Measurements from ENCODE around the gene FCER2. TPM values are rescaled to one million over a fixed set of nuclear protein-coding genes. Genes with fewer than 3 reads are reported as not detected.

FCER2 gene
- total RNA-seq, 1 experiment from 2014 or later: not detected

DNA sequence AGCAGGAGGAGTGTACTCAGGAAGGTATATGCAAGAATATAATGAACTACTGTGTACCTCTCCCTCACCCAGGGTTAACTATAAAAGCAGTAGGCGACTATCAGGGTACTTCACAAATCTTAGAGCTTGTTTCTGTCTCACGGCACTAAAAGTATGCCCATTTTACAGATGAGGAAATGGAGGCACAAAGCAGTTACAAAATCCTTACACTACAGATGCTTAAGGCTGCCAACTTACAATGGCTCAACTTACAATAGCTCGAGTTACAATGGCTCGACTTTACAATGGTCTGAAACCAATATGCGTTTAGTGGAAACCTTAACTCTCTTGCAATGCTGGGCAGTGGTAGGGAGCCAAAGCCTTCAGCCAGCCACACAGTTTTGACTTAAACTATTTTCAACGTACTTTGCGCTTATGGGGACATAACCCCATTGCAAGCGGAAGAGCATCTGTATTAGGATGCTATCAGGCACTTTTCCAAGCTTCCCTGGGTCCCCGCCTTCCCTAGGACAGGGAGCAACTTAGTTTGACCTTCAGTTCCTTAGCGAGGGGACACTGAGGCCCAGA, 4.1 kb downstream of the FCER2 start:
- Histone ChIP-seq H3K4me3 (ENCODE audit: low read depth, low read length, poor library complexity, severe bottlenecking) (no peak overlapping the region), H3K27ac (ENCODE audit: low read depth, low read length, poor library complexity, severe bottlenecking) (no peak overlapping the region), H3K36me3 (ENCODE audit: insufficient read depth, low read length, poor library complexity, severe bottlenecking) (no peaks in the 10 kb centered on the region), H3K27me3 (replicated peaks; ENCODE audit: insufficient read depth, low read depth, low read length, poor library complexity) (peaks cover 9% of the 10 kb centered on the region), H3K9me3 (ENCODE audit: low read depth, low read length, poor library complexity, severe bottlenecking) (no peaks in the 10 kb centered on the region), H3K4me1 (ENCODE audit: insufficient read depth, low read length, poor library complexity, severe bottlenecking) (no peaks in the 10 kb centered on the region)
- TF ChIP-seq, protein P1, sequence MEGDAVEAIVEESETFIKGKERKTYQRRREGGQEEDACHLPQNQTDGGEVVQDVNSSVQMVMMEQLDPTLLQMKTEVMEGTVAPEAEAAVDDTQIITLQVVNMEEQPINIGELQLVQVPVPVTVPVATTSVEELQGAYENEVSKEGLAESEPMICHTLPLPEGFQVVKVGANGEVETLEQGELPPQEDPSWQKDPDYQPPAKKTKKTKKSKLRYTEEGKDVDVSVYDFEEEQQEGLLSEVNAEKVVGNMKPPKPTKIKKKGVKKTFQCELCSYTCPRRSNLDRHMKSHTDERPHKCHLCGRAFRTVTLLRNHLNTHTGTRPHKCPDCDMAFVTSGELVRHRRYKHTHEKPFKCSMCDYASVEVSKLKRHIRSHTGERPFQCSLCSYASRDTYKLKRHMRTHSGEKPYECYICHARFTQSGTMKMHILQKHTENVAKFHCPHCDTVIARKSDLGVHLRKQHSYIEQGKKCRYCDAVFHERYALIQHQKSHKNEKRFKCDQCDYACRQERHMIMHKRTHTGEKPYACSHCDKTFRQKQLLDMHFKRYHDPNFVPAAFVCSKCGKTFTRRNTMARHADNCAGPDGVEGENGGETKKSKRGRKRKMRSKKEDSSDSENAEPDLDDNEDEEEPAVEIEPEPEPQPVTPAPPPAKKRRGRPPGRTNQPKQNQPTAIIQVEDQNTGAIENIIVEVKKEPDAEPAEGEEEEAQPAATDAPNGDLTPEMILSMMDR (conservative IDR thresholded peaks at IDR 0.05; ENCODE audit: low read depth, low read length): no peak
- no peak for TF ChIP-seq EZH2 (IDR thresholded peaks at IDR 0.05; ENCODE audit: borderline replicate concordance, low read depth, low read length, poor library complexity, severe bottlenecking)
- BruUV-seq (replicated peaks): no TSS peak
- no peak for DNase-seq (ENCODE audit: low spot score)
- CTCF ChIA-PET: interaction anchor here (3.1 kb wide), 1 partner anchor 17 kb away, joined by 10 read pairs; the partner anchor contains the start of gene TRAPPC5
- POLR2A ChIA-PET (ENCODE audit: low non-redundant PET): no interaction called here
- intact Hi-C loops (cut with micrococcal nuclease; ENCODE audit: unreplicated experiment): no loop called here

DNA sequence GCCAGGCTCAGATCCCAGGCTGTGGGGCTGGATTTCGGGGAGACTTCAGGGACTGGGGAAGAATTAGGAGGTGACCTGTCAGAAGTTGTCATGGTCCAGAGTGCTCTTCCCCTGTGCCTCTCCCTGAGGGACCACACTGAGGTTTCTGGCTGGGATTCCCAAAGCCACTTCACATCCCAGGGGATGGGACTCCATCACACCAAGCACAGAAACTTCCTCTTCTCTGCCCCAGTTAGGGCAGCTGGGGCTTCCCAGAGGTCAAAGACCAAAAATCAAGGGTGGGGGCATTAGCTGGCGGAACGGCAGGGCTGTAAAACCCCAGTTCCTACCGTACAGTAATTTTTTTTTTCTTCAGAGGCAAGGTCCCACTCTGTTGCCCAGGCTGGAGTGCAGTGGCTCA, 7.4 kb downstream of the FCER2 start:
- H3K4me3 ChIP-seq (ENCODE audit: low read depth, low read length, poor library complexity, severe bottlenecking): no peak overlapping the region
- peaks cover 12% of the 10 kb centered on the region for H3K27me3 ChIP-seq (replicated peaks; ENCODE audit: insufficient read depth, low read depth, low read length, poor library complexity)
- TF ChIP-seq, protein P1 (conservative IDR thresholded peaks at IDR 0.05; ENCODE audit: low read depth, low read length): no peak
- no peak for TF ChIP-seq EZH2 (IDR thresholded peaks at IDR 0.05; ENCODE audit: borderline replicate concordance, low read depth, low read length, poor library complexity, severe bottlenecking)
- ChIA-PET CTCF (interaction anchor here (0.7 kb wide), 1 partner anchor 109 kb away, joined by 5 read pairs; no protein-coding TSS in a partner anchor), POLR2A (ENCODE audit: low non-redundant PET) (no interaction called here)
- H3K36me3 ChIP-seq (ENCODE audit: insufficient read depth, low read length, poor library complexity, severe bottlenecking): no peaks in the 10 kb centered on the region
- intact Hi-C loops (cut with micrococcal nuclease; ENCODE audit: unreplicated experiment): no loop called here
- DNase-seq (ENCODE audit: low spot score): no peak
- no peaks in the 10 kb centered on the region for H3K4me1 ChIP-seq (ENCODE audit: insufficient read depth, low read length, poor library complexity, severe bottlenecking)
- H3K27ac ChIP-seq (ENCODE audit: low read depth, low read length, poor library complexity, severe bottlenecking): no peak overlapping the region
- no TSS peak for BruUV-seq (replicated peaks)
- no peaks in the 10 kb centered on the region for H3K9me3 ChIP-seq (ENCODE audit: low read depth, low read length, poor library complexity, severe bottlenecking)

DNA sequence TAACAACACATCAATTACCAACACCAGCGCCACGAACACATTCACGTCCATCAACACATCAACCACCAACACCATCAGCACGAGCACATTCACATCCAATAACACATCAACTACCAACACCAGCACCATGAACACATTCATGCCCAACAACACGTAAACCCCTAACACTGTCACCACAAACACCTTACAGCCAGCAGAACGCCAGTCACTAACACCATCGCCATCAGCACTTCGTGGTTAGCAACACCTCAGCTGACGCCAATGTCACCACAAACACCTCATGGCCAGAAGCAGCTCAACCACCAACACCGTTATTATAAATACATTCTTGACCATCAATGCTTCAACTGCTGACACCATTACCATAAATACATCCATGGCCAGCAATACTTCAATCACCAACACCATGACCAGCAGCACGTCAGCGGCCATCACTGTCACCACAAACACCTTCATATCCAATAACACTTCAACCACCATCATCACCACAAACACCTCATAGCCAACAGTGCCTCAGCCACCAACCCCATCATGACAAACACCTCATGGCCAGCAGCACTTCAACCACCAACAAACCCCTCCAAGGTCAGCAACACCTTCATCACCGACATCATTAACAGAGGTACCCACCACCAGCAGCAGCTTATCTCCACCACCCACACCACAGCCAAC, 9.4 kb downstream of the FCER2 start:
- no peak for DNase-seq (ENCODE audit: low spot score)
- TF ChIP-seq, protein P1 (conservative IDR thresholded peaks at IDR 0.05; ENCODE audit: low read depth, low read length): no peak
- TF ChIP-seq EZH2 (IDR thresholded peaks at IDR 0.05; ENCODE audit: borderline replicate concordance, low read depth, low read length, poor library complexity, severe bottlenecking): no peak

More for the DNA sequence above, 9.4 kb downstream of the FCER2 start:
- Histone ChIP-seq H3K9me3 (ENCODE audit: low read depth, low read length, poor library complexity, severe bottlenecking) (no peaks in the 10 kb centered on the region), H3K4me1 (ENCODE audit: insufficient read depth, low read length, poor library complexity, severe bottlenecking) (no peaks in the 10 kb centered on the region), H3K36me3 (ENCODE audit: insufficient read depth, low read length, poor library complexity, severe bottlenecking) (no peaks in the 10 kb centered on the region), H3K27me3 (replicated peaks; ENCODE audit: insufficient read depth, low read depth, low read length, poor library complexity) (peaks cover 16% of the 10 kb centered on the region), H3K4me3 (ENCODE audit: low read depth, low read length, poor library complexity, severe bottlenecking) (no peak overlapping the region), H3K27ac (ENCODE audit: low read depth, low read length, poor library complexity, severe bottlenecking) (no peak overlapping the region)
- BruUV-seq (replicated peaks): no TSS peak
- ChIA-PET CTCF (no interaction called here), POLR2A (ENCODE audit: low non-redundant PET) (no interaction called here)
- intact Hi-C loops (cut with micrococcal nuclease; ENCODE audit: unreplicated experiment): no loop called here
